Neural progenitor cell (in vitro differentiated cells): ENCODE data around the gene PSG11. TPM values are rescaled to one million over a fixed set of nuclear protein-coding genes. Genes with fewer than 3 reads are reported as not detected.
"Not testable (repeated sequence)": the region's sequence is repeated elsewhere in the genome, so short reads cannot be mapped to it uniquely, and the experiment has no call there.

Experiments used
- DNase-seq: peaks from one replicate; pipeline ENCODE4 v3.0.0-alpha.2; 2016; ENCODE audit warnings: low spot score
- H2AFZ ChIP-seq: fragments of 200-600 bp; sonication (generic); replicated peaks from 2 replicates; pipeline ENCODE4 v1.6.1; 2016; ENCODE audit warnings: antibody characterized with exemption
- H3F3A ChIP-seq: fragments of 200-600 bp; sonication (generic); 2 replicates; pipeline ENCODE4 v1.6.1; 2016; ENCODE audit warnings: antibody characterized with exemption, low read depth
- H3K27ac ChIP-seq: fragments of 200-600 bp; sonication (generic); 2 replicates; pipeline ENCODE4 v1.5.1; 2016; ENCODE audit warnings: mild to moderate bottlenecking
- H3K27me3 ChIP-seq: fragments of 200-600 bp; sonication (generic); 2 replicates; pipeline ENCODE4 v1.6.1; 2016; ENCODE audit warnings: mild to moderate bottlenecking, moderate library complexity
- H3K36me3 ChIP-seq: fragments of 200-600 bp; sonication (generic); 2 replicates; pipeline ENCODE4 v1.5.1; 2016
- H3K4me1 ChIP-seq: fragments of 200-600 bp; sonication (generic); 2 replicates; pipeline ENCODE4 v1.6.1; 2016; ENCODE audit warnings: mixed run types
- H3K4me2 ChIP-seq: fragments of 200-600 bp; sonication (generic); 2 replicates; pipeline ENCODE4 v1.6.1; 2016
- H3K4me3 ChIP-seq: fragments of 200-600 bp; sonication (generic); 2 replicates; pipeline ENCODE4 v1.5.1; 2016
- H3K79me2 ChIP-seq: fragments of 200-600 bp; sonication (generic); 2 replicates; pipeline ENCODE4 v1.6.1; 2016; ENCODE audit warnings: low read depth
- H3K9ac ChIP-seq: fragments of 200-600 bp; sonication (generic); 2 replicates; pipeline ENCODE4 v1.6.1; 2016
- H3K9me3 ChIP-seq: fragments of 200-600 bp; sonication (generic); 2 replicates; pipeline ENCODE4 v1.5.1; 2016; ENCODE audit warnings: low read depth
- H4K20me1 ChIP-seq: fragments of 200-600 bp; sonication (generic); 2 replicates; pipeline ENCODE4 v1.6.1; 2016; ENCODE audit warnings: low read depth
- H3K27ac Mint-ChIP-seq: 3 replicates; pipeline ENCODE4 v1.8.0; 2021; ENCODE audit warnings: mixed read lengths
- H3K27me3 Mint-ChIP-seq: 2 replicates; pipeline ENCODE4 v1.8.0; 2022; ENCODE audit warnings: low read depth, mild to moderate bottlenecking, inconsistent platforms, moderate library complexity, mixed read lengths; ENCODE audit not compliant: insufficient read depth
- H3K36me3 Mint-ChIP-seq: 3 replicates; pipeline ENCODE4 v1.8.0; 2021; ENCODE audit warnings: mixed read lengths
- H3K4me1 Mint-ChIP-seq: 3 replicates; pipeline ENCODE4 v1.8.0; 2021; ENCODE audit warnings: mixed read lengths
- H3K4me3 Mint-ChIP-seq: 3 replicates; pipeline ENCODE4 v1.8.0; 2021; ENCODE audit warnings: mild to moderate bottlenecking, moderate library complexity, mixed read lengths
- H3K9me3 Mint-ChIP-seq: 3 replicates; pipeline ENCODE4 v1.8.0; 2020; ENCODE audit warnings: mixed read lengths
- total RNA-seq: library from RNA; depleted of rRNA; stranded (reverse); fragments of >200 nt; gene quantifications from 2 replicates; pipeline ENCODE4 v1.2.3, GENCODE V29; 2015; ENCODE audit warnings: low replicate concordance

Gene PSG11
- not detected in 2 replicates for total RNA-seq

- H3K4me3 ChIP-seq, H3K4me2 ChIP-seq, H2AFZ ChIP-seq, H3K27me3 ChIP-seq, H4K20me1 ChIP-seq, H3K27ac Mint-ChIP-seq, H3K79me2 ChIP-seq, H3K4me1 Mint-ChIP-seq, H3K4me1 ChIP-seq, H3K27me3 Mint-ChIP-seq, H3K36me3 Mint-ChIP-seq, H3K36me3 ChIP-seq, H3K9me3 ChIP-seq, H3K4me3 Mint-ChIP-seq, DNase-seq, H3K9ac ChIP-seq, H3K27ac ChIP-seq, H3F3A ChIP-seq: not testable (repeated sequence)
- peaks cover 55% of the 10 kb centered on the region for H3K9me3 Mint-ChIP-seq
Measured at GRCh38 chr19:43026369-43026768, at the start of gene PSG11. TSS of gene PSG11 (minus strand) at chr19:43026469. CDS start at chr19:43026372, 97 bp downstream.

DNA sequence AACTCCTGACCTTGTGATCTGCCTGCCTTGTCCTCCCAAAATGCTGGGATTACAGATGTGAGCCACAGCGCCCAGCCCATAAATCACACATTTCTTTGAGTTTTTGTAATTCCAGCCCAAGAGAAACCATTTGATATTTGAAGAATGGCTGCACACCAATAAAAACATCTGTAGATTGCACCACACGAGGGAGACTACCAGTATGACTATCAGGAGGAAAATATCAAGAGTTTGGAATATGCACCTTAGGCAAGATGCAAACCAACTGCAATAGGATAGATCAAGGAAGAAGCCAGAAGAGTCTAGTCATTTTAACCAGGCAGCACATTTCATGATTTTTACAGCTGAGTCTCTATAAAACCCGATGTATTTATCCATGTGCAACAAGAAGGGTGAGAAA, 36.1 kb upstream of the PSG11 start:
- H3K27me3 ChIP-seq, H3K79me2 ChIP-seq, H4K20me1 ChIP-seq, H3K36me3 ChIP-seq, H2AFZ ChIP-seq, H3K36me3 Mint-ChIP-seq, H3K27ac Mint-ChIP-seq, H3K4me3 ChIP-seq, H3K4me3 Mint-ChIP-seq, H3K9me3 ChIP-seq, H3K4me1 ChIP-seq, H3K27me3 Mint-ChIP-seq, H3K9ac ChIP-seq, H3K4me1 Mint-ChIP-seq, DNase-seq, H3K4me2 ChIP-seq, H3F3A ChIP-seq, H3K27ac ChIP-seq: not testable (repeated sequence)
- peaks cover 28% of the 10 kb centered on the region for H3K9me3 Mint-ChIP-seq

GRCh38 chr19:43061326-43061725, 35.1 kb upstream of the PSG11 start:
- H3K9me3 ChIP-seq, H3K27me3 Mint-ChIP-seq, H3K4me3 ChIP-seq, H3K4me1 Mint-ChIP-seq, H3K27ac ChIP-seq, DNase-seq, H3K4me2 ChIP-seq, H3K4me3 Mint-ChIP-seq, H3K36me3 Mint-ChIP-seq, H3F3A ChIP-seq, H2AFZ ChIP-seq, H3K4me1 ChIP-seq, H3K27ac Mint-ChIP-seq, H3K36me3 ChIP-seq, H3K79me2 ChIP-seq, H4K20me1 ChIP-seq, H3K27me3 ChIP-seq, H3K9ac ChIP-seq: not testable (repeated sequence)
- H3K9me3 Mint-ChIP-seq: peaks cover 26% of the 10 kb centered on the region

- not testable (repeated sequence) for H3K9me3 ChIP-seq, H3K4me3 Mint-ChIP-seq, H3K4me1 Mint-ChIP-seq, H3K79me2 ChIP-seq, H3K27ac ChIP-seq, H3K27ac Mint-ChIP-seq, H3K27me3 Mint-ChIP-seq, H3K9ac ChIP-seq, H3K36me3 Mint-ChIP-seq, H4K20me1 ChIP-seq, H3K4me2 ChIP-seq, H2AFZ ChIP-seq, H3K27me3 ChIP-seq, H3F3A ChIP-seq, H3K36me3 ChIP-seq, DNase-seq, H3K4me1 ChIP-seq, H3K4me3 ChIP-seq
- H3K9me3 Mint-ChIP-seq: peaks cover 31% of the 10 kb centered on the region
Measured at GRCh38 chr19:43060254-43060653, 34.0 kb upstream of the PSG11 start.

DNA sequence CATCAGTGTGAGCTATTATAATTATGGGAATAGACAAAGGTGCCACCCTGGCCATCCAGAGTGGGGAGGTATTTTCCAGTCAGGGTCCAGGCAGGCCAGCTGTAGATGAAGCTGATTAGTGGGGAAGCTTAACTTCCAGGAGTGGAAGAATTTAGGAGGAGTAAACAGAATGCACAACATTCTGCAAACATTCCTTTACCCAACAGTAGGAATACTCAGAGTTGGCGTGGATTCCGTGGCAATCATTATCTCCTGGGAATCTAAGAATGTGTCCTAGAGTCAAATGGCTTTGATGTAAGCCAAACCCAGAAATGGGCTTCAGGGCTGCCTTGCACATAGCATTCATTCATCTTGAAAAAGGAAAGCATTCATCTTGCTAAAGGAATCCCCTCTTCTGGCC, 33.2 kb upstream of the PSG11 start:
- H3K27ac Mint-ChIP-seq, H3K9ac ChIP-seq, H3K9me3 ChIP-seq, H3K79me2 ChIP-seq, H3K4me3 ChIP-seq, H3F3A ChIP-seq, DNase-seq, H3K27me3 ChIP-seq, H2AFZ ChIP-seq, H3K36me3 ChIP-seq, H3K4me2 ChIP-seq, H3K4me1 Mint-ChIP-seq, H3K36me3 Mint-ChIP-seq, H3K4me3 Mint-ChIP-seq, H4K20me1 ChIP-seq, H3K27ac ChIP-seq, H3K4me1 ChIP-seq, H3K27me3 Mint-ChIP-seq: not testable (repeated sequence)
- peaks cover 39% of the 10 kb centered on the region for H3K9me3 Mint-ChIP-seq

DNA sequence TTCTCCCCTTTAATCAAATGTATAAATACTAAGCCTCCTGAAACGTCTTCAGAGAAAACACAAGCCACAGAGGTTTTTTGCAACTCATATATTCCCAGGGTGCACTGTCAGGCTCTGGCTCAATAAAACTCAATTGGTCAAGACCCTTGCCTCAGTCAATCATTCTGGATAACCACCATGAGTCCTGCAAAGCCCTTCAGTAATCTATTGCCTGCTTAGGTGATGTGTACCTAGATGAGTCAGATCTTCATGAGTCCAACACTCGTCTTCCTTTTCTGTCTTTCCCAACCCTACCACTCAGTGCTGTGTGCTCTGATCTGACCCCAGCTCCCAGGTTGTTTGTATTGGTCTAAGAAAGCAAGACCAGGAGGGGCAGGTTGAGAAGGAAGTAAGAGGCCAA, 32.2 kb upstream of the PSG11 start:
- not testable (repeated sequence) for H2AFZ ChIP-seq, H3K36me3 ChIP-seq, DNase-seq, H3K4me3 ChIP-seq, H3K27ac ChIP-seq, H3F3A ChIP-seq, H3K4me1 ChIP-seq, H3K9me3 ChIP-seq, H3K36me3 Mint-ChIP-seq, H3K4me3 Mint-ChIP-seq, H3K27me3 Mint-ChIP-seq, H3K27ac Mint-ChIP-seq, H3K27me3 ChIP-seq, H3K79me2 ChIP-seq, H3K4me2 ChIP-seq, H4K20me1 ChIP-seq, H3K9ac ChIP-seq, H3K4me1 Mint-ChIP-seq
- peaks cover 41% of the 10 kb centered on the region for H3K9me3 Mint-ChIP-seq

DNA sequence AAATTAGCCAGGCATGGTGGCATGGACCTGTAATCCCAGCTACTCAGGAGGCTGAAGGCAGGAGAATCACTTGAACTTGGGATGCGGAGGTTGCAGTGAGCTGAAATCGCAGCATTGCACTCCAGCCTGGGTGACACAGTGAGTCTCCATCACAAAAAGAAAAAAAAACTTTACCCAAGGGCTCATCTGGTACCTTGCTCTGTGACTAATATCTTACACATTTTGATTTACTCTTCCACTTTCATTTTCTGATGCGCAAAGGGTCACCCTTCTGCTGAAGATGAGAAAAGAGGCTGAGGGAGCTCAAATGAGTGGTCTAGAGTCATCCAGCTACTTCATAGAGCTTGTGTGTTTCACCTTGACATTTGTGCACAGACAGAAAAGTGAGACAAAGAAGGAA, 21.7 kb upstream of the PSG11 start:
- not testable (repeated sequence) for H3K36me3 Mint-ChIP-seq
- H3K9me3 Mint-ChIP-seq: peaks cover 16% of the 10 kb centered on the region

GRCh38 chr19:43046578-43046977, 20.3 kb upstream of the PSG11 start:
- not testable (repeated sequence) for DNase-seq, H3K4me2 ChIP-seq, H3K36me3 Mint-ChIP-seq, H3K9ac ChIP-seq, H3K36me3 ChIP-seq, H3K4me1 ChIP-seq, H3K27me3 ChIP-seq, H3K4me3 ChIP-seq, H2AFZ ChIP-seq, H3K27ac ChIP-seq, H4K20me1 ChIP-seq, H3K4me3 Mint-ChIP-seq, H3K27me3 Mint-ChIP-seq, H3K4me1 Mint-ChIP-seq, H3K79me2 ChIP-seq, H3F3A ChIP-seq, H3K27ac Mint-ChIP-seq
- H3K9me3 Mint-ChIP-seq: peaks cover 24% of the 10 kb centered on the region
- H3K9me3 ChIP-seq: peaks cover 19% of the 10 kb centered on the region

More for the DNA sequence above, 21.7 kb upstream of the PSG11 start:
- not testable (repeated sequence) for H3K27ac Mint-ChIP-seq, H3F3A ChIP-seq, H3K4me1 Mint-ChIP-seq, H3K79me2 ChIP-seq, H3K4me3 ChIP-seq, H3K27ac ChIP-seq, H3K4me2 ChIP-seq, H3K27me3 ChIP-seq, H3K4me3 Mint-ChIP-seq, DNase-seq, H3K27me3 Mint-ChIP-seq, H2AFZ ChIP-seq, H3K36me3 ChIP-seq, H3K9ac ChIP-seq, H4K20me1 ChIP-seq, H3K4me1 ChIP-seq
- H3K9me3 ChIP-seq: peaks cover 19% of the 10 kb centered on the region
